ENCODE data around the gene STK36. TPM values are rescaled to one million over a fixed set of nuclear protein-coding genes. Genes with fewer than 3 reads are reported as not detected.

Gene STK36
- total and polyA plus RNA-seq, 2 donors (not counting 3 experiments of a cell fraction or from before 2014, with no cell fraction given), result 40.9 to 65.2 TPM

GRCh38 chr2:218658671-218659257 lies 13.1 kb upstream of the STK36 start:
- FAIRE-seq (peak; percentile 89), DNase-seq (ENCODE audit: low read depth, low spot score) (peak; percentile 67)
- ChIA-PET CTCF (interaction anchor here (0.8 to 4.8 kb wide), 18 partner anchors 8 to 194 kb away, joined by 3 to 99 read pairs (median 5); partner anchors contain the start of genes CYP27A1, PLCD4, RNF25 and STK36), POLR2A (interaction anchor here (0.7 to 2.0 kb wide), 5 partner anchors 13 to 337 kb away, joined by 3 to 5 read pairs (median 4); partner anchors contain the start of genes PLCD4, RNF25 and STK36)
- H3K27ac ChIP-seq (ENCODE audit: insufficient read depth, low read depth, low read length), result peak overlapping the region; percentile 24
- intact Hi-C loops (cut with micrococcal nuclease) (loop anchor here (1.0 kb wide), 4 partner anchors 14 to 189 kb away; partner anchors contain the start of genes RNF25 and STK36), dilution Hi-C loops (cut with MboI; ENCODE audit: extremely low pct_ligation_motif_present, low sequenced_read_pairs) (no loop called here)
- H3K27me3 ChIP-seq (ENCODE audit: control insufficient read depth in 2 of 2, insufficient read depth in 2 of 2, low read length in 2 of 2), result no peaks in the 10 kb centered on the region
- peak overlapping the region; percentile 56 for H3K9ac ChIP-seq (replicated peaks; ENCODE audit: extremely low read depth, insufficient read depth, low read length)
- H3K9me3 ChIP-seq (replicated peaks; ENCODE audit: control insufficient read depth, insufficient read depth, low read length), result no peaks in the 10 kb centered on the region
- H3K36me3 ChIP-seq (ENCODE audit: control insufficient read depth in 2 of 2, extremely low read depth in 1 of 2, insufficient read depth in 2 of 2, low read length in 2 of 2), result peaks cover 22 to 23% of the 10 kb centered on the region in 2 experiments
- H3K79me2 ChIP-seq (ENCODE audit: control insufficient read depth, insufficient read depth, low read length), result peaks cover 34% of the 10 kb centered on the region
- TF ChIP-seq EZH2 (IDR thresholded peaks at IDR 0.05; ENCODE audit: borderline replicate concordance, low read depth, low read length, severe bottlenecking) (no peak), FOS (IDR thresholded peaks at IDR 0.05; ENCODE audit: borderline replicate concordance, insufficient read depth, low read length) (peak; percentile 22), POLR2AphosphoS5 (IDR thresholded peaks at IDR 0.05; ENCODE audit: insufficient read depth, low read depth, low read length) (no peak), MAX (IDR thresholded peaks at IDR 0.05; ENCODE audit: insufficient read depth, insufficient read length) (no peak), GATA2 (IDR thresholded peaks at IDR 0.05; ENCODE audit: insufficient read depth, insufficient read length, low read depth, low read length) (no peak), JUN (IDR thresholded peaks at IDR 0.05; ENCODE audit: borderline replicate concordance, insufficient read depth, insufficient read length, low read depth) (no peak), MYC (IDR thresholded peaks at IDR 0.05; ENCODE audit: low read depth, low read length) (no peak), POLR2A (IDR thresholded peaks at IDR 0.05; ENCODE audit: low read depth, low read length) (peak; percentile 5), CTCF (IDR thresholded peaks at IDR 0.05; ENCODE audit: extremely low read depth in 1 of 2, insufficient read depth in 1 of 2, low read depth in 1 of 2, low read length in 2 of 2) (peak; percentile 47 to 60)
- no peaks in the 10 kb centered on the region for H3K9me1 ChIP-seq (replicated peaks; ENCODE audit: control insufficient read depth, extremely low read depth, insufficient read depth, low read length)
- peak overlapping the region; percentile 74 to 95 (median 87) for H3K4me3 ChIP-seq (replicated peaks in 1 of 3; ENCODE audit: insufficient read depth in 1 of 3, low read depth in 1 of 3, low read length in 3 of 3)
- BruUV-seq (replicated peaks), result TSS peak; percentile 28
- H2AFZ ChIP-seq (ENCODE audit: low read depth, low read length), result peak overlapping the region; percentile 43
- peaks cover 9% of the 10 kb centered on the region for H3K4me1 ChIP-seq (ENCODE audit: control insufficient read depth, extremely low read depth, insufficient read depth, low read length)
- no peaks in the 10 kb centered on the region for H4K20me1 ChIP-seq (replicated peaks; ENCODE audit: control insufficient read depth, extremely low read depth, insufficient read depth, low read length)
- H3K4me2 ChIP-seq (ENCODE audit: insufficient read depth, low read length), result peak overlapping the region; percentile 77
